ENCODE data around the gene NSG1. TPM values are rescaled to one million over a fixed set of nuclear protein-coding genes. Genes with fewer than 3 reads are reported as not detected.
"Not testable (repeated sequence)": the region's sequence is repeated elsewhere in the genome, so short reads cannot be mapped to it uniquely, and the experiment has no call there.

Gene NSG1
- total and polyA plus RNA-seq, 7 donors: 1.4 to 9.6 (median 3.8) TPM

DNA sequence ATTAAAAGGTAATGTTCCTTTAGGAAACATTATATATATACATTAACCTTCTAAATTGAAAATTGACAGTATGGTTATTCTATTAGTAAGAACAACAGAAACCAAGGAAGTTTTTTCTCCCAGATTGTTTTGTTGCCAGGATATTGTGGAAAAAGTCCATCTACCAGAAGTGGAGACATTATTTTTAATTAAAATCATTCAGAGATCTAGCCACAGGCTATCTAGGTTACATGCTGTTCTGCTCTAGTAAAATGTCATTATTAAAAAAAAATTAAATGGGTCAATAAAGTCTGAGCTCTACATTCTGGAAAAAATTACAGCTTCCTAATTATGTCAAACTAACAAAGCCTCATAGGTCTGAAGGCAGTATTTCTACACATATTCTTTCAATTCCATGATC lies 74.3 kb downstream of the NSG1 start:
- TF ChIP-seq POLR2AphosphoS5 (IDR thresholded peaks at IDR 0.05) (no peak), POLR2A (IDR thresholded peaks at IDR 0.05) (no peak), EP300 (IDR thresholded peaks at IDR 0.05) (no peak)
- TF ChIP-seq, protein P1, sequence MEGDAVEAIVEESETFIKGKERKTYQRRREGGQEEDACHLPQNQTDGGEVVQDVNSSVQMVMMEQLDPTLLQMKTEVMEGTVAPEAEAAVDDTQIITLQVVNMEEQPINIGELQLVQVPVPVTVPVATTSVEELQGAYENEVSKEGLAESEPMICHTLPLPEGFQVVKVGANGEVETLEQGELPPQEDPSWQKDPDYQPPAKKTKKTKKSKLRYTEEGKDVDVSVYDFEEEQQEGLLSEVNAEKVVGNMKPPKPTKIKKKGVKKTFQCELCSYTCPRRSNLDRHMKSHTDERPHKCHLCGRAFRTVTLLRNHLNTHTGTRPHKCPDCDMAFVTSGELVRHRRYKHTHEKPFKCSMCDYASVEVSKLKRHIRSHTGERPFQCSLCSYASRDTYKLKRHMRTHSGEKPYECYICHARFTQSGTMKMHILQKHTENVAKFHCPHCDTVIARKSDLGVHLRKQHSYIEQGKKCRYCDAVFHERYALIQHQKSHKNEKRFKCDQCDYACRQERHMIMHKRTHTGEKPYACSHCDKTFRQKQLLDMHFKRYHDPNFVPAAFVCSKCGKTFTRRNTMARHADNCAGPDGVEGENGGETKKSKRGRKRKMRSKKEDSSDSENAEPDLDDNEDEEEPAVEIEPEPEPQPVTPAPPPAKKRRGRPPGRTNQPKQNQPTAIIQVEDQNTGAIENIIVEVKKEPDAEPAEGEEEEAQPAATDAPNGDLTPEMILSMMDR (IDR thresholded peaks at IDR 0.05): no peak
- Histone ChIP-seq H3K27ac (no peak overlapping the region), H3K4me1 (no peaks in the 10 kb centered on the region), H3K9me3 (no peaks in the 10 kb centered on the region), H3K27me3 (no peaks in the 10 kb centered on the region), H3K4me3 (no peak overlapping the region), H3K36me3 (peaks cover 11 to 56% (median 17%) of the 10 kb centered on the region in 4 donors)
- intact Hi-C loops (cut with DNase I): no loop called here
- no peak for DNase-seq

DNA sequence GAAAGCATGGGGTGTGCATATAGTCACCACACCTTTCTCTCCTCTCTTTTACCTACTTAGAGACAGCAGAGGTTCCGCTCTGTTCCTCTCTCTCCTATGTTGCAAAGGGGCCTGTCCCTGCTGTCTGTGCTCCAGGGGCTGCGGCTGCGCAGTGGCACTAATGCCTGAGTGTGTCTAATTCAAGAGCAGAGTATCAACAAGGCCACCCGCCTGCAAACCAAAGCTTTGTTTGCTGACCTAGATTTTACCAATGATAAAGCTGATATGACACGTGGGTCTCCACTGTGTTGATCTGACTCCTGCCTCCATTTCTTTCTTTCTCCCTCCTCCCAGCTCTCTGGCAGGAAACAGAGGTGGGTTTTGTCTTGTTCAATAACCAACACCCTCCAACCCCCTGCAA lies 74.9 kb downstream of the NSG1 start:
- no peaks in the 10 kb centered on the region for H3K4me1 ChIP-seq
- H3K9me3 ChIP-seq: no peaks in the 10 kb centered on the region
- peaks cover 4 to 56% (median 13%) of the 10 kb centered on the region in 4 donors for H3K36me3 ChIP-seq
- WGBS, 2 donors: 68 to 76% methylated on average over 5 of the region's 5 CpGs
- no peak for DNase-seq
- H3K4me3 ChIP-seq: no peak overlapping the region
- intact Hi-C loops (cut with DNase I): no loop called here
- no peak for TF ChIP-seq POLR2A (IDR thresholded peaks at IDR 0.05)
- TF ChIP-seq, protein P1 (IDR thresholded peaks at IDR 0.05): no peak
- no peak for TF ChIP-seq POLR2AphosphoS5 (IDR thresholded peaks at IDR 0.05)
- TF ChIP-seq EP300 (IDR thresholded peaks at IDR 0.05): no peak
- H3K27me3 ChIP-seq: no peaks in the 10 kb centered on the region
- no peak overlapping the region for H3K27ac ChIP-seq

DNA sequence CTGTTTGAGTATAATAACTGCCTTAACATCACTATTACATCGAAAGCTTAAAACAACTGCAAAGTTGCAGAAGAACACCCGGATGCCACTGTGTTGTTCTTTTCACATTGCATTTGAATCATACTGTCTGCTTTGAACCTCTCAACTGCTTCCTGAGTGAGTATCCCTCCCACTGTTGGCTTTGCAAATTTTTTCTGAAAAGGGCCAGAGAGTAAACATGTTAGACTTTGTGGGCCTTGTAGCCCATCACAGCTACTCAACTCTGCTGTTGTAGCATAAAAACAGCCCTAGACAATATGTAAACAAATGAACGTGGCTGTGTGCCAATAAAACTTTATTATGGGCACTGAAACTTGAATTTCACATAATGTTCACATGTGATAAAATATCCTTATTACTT lies 76.1 kb downstream of the NSG1 start:
- Histone ChIP-seq H3K27me3 (no peaks in the 10 kb centered on the region), H3K27ac (no peak overlapping the region), H3K9me3 (no peaks in the 10 kb centered on the region), H3K4me3 (no peak overlapping the region), H3K36me3 (peaks cover 4 to 56% (median 10%) of the 10 kb centered on the region in 4 donors), H3K4me1 (no peaks in the 10 kb centered on the region)
- WGBS, 2 donors: 59 to 62% methylated on average over 3 of the region's 3 CpGs
- intact Hi-C loops (cut with DNase I): no loop called here
- TF ChIP-seq, protein P1 (IDR thresholded peaks at IDR 0.05): no peak
- TF ChIP-seq POLR2AphosphoS5 (IDR thresholded peaks at IDR 0.05) (no peak), POLR2A (IDR thresholded peaks at IDR 0.05) (no peak), EP300 (IDR thresholded peaks at IDR 0.05) (no peak)
- no peak for DNase-seq

DNA sequence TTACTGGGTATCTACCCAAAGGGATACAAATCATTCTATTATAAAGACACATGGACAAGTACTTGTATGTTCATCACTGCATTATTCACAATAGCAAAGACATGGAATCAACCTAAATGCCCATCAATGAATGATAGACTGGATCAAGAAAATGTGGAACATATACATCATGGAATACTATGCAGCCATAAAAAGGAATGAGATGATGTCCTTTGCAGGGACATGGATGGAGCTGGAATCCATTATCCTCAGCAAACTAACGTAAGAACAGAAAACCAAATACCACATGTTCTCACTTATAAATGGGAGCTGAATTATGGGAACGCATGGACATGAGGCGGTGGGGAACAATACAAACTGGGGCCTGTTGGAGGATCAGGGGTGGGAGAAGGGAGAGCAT lies 78.3 kb downstream of the NSG1 start:
- intact Hi-C loops (cut with DNase I); H3K4me3 ChIP-seq; H3K27me3 ChIP-seq; H3K27ac ChIP-seq; H3K9me3 ChIP-seq; H3K4me1 ChIP-seq; DNase-seq: not testable (repeated sequence)
- peaks cover 0 to 63% (median 16%) of the 10 kb centered on the region in 4 donors for H3K36me3 ChIP-seq
- 98 to 100% methylated on average over 3 of the region's 3 CpGs for whole genome bisulfite sequencing, 2 donors

Other genes starting within 250 kb of the NSG1 start
- gene OTOP1, start 160.2 kb upstream of the NSG1 start, total RNA-seq: not detected
- not detected for gene OTOP1, start 160.2 kb upstream of the NSG1 start, polyA plus RNA-seq
- gene TMEM128, start 138.9 kb upstream of the NSG1 start, total RNA-seq: 10 to 100 TPM; 11.1 to 23.5 (median 22.6) TPM
- gene TMEM128, start 138.9 kb upstream of the NSG1 start, polyA plus RNA-seq: 10 to 100 TPM; 20.8 to 33.0 (median 20.8) TPM
- gene LYAR, start 96.9 kb upstream of the NSG1 start, total RNA-seq: 10 to 100 TPM; 11.4 to 18.2 (median 14.8) TPM
- gene LYAR, start 96.9 kb upstream of the NSG1 start, polyA plus RNA-seq: 10 to 100 TPM in 1 of 3 donors, 1 to 10 TPM in 2; 3.6 to 19.9 (median 9.0) TPM
- 1 to 10 TPM; 4.1 to 6.2 (median 4.6) TPM for gene ZBTB49, start 96.9 kb upstream of the NSG1 start, total RNA-seq
- 1 to 10 TPM in 2 of 3 donors, under 1 TPM in 1; 0.69 to 2.8 (median 1.2) TPM for gene ZBTB49, start 96.9 kb upstream of the NSG1 start, polyA plus RNA-seq
- 10 to 100 TPM; 23.5 to 26.9 (median 26.0) TPM for gene STX18, start 154.9 kb downstream of the NSG1 start, total RNA-seq
- 10 to 100 TPM; 24.1 to 45.1 (median 32.4) TPM for gene STX18, start 154.9 kb downstream of the NSG1 start, polyA plus RNA-seq

All from sigmoid colon (tissue), 7 donors.